Measurements from ENCODE around the gene PTPRQ. TPM values are rescaled to one million over a fixed set of nuclear protein-coding genes. Genes with fewer than 3 reads are reported as not detected.

Gene PTPRQ
- total RNA-seq, 1 donor from 2014 or later = not detected

DNA sequence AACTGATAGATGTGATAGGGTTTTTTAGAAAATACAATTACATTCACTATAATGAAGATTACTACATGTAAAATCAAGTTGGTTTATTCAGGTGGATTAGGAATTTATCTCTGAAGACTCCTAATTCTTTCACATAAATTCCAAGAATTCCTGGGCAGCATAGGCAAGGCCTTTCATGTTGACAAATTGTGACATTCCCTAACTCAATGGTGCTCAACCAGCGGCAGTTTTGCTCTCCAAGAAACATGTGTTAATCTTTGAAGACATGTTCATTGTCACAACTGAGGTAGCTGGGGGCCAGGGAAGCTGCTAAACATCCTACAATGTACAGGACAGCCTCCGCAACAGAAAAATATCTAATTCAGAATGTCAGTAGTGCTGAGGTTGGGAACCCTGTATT, 46.3 kb downstream of the PTPRQ start:
- CTCF ChIA-PET = no interaction called here
- POLR2A ChIA-PET = no interaction called here
- no peak overlapping the region for H3K27ac Mint-ChIP-seq
- no peak for ATAC-seq (ENCODE audit: low read depth)
- H3K36me3 Mint-ChIP-seq (ENCODE audit: low read depth) = no peaks in the 10 kb centered on the region
- H3K27me3 Mint-ChIP-seq = no peaks in the 10 kb centered on the region
- no peaks in the 10 kb centered on the region for H3K9me3 Mint-ChIP-seq
- intact Hi-C loops (cut with micrococcal nuclease) = no loop called here
- no peaks in the 10 kb centered on the region for H3K4me1 Mint-ChIP-seq
- TF ChIP-seq, protein P1, sequence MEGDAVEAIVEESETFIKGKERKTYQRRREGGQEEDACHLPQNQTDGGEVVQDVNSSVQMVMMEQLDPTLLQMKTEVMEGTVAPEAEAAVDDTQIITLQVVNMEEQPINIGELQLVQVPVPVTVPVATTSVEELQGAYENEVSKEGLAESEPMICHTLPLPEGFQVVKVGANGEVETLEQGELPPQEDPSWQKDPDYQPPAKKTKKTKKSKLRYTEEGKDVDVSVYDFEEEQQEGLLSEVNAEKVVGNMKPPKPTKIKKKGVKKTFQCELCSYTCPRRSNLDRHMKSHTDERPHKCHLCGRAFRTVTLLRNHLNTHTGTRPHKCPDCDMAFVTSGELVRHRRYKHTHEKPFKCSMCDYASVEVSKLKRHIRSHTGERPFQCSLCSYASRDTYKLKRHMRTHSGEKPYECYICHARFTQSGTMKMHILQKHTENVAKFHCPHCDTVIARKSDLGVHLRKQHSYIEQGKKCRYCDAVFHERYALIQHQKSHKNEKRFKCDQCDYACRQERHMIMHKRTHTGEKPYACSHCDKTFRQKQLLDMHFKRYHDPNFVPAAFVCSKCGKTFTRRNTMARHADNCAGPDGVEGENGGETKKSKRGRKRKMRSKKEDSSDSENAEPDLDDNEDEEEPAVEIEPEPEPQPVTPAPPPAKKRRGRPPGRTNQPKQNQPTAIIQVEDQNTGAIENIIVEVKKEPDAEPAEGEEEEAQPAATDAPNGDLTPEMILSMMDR (IDR thresholded peaks at IDR 0.05) = no peak
- no peak for DNase-seq
- H3K4me3 Mint-ChIP-seq = no peak overlapping the region

DNA sequence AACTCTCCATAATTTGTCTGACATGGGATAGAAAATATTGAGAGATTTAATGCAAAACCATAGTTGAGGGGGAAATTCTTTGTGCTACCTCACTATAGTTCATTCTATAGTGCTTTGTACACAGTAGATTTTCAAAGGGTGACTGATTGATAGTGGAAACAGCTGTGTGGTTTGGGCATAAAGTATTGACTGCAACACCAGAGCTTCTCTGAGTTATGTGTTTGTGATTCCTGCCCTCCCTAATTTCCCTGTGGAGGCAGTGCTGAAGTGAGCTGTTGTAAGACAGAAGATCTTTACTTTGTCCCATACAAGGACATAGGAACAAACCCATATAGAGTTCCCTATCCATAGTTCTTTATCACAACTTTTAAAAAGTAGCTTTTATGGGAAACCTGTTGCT, 47.1 kb downstream of the PTPRQ start:
- Mint-ChIP-seq H3K9me3 (no peaks in the 10 kb centered on the region), H3K27me3 (no peaks in the 10 kb centered on the region), H3K4me1 (no peaks in the 10 kb centered on the region), H3K27ac (no peak overlapping the region), H3K4me3 (no peak overlapping the region), H3K36me3 (ENCODE audit: low read depth) (no peaks in the 10 kb centered on the region)
- TF ChIP-seq, protein P1 (IDR thresholded peaks at IDR 0.05) = no peak
- no peak for ATAC-seq (ENCODE audit: low read depth)
- intact Hi-C loops (cut with micrococcal nuclease) = no loop called here
- DNase-seq = no peak
- CTCF ChIA-PET = no interaction called here
- POLR2A ChIA-PET = no interaction called here

DNA sequence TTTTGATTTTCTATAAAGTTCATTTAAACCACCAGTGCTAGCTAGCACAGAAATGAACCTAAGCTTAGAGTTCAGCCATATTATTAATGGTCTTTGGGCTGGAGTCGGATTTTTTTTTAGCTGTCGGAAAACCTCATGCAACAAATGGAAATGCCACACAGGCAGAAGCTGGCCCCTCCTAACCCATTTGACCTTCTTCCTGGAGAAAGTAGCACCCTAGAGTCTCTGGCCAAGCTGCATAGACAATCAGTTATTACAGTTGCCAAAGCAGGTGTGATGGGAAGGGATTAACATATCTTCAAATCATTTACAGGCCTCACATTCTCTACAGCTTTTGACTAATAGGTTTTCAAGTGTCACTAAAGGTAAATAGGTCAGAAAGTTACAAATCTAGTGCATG, 49.4 kb downstream of the PTPRQ start:
- Mint-ChIP-seq H3K4me3 (no peak overlapping the region), H3K4me1 (no peaks in the 10 kb centered on the region), H3K36me3 (ENCODE audit: low read depth) (no peaks in the 10 kb centered on the region), H3K27ac (no peak overlapping the region), H3K9me3 (no peaks in the 10 kb centered on the region), H3K27me3 (no peaks in the 10 kb centered on the region)
- ChIA-PET CTCF (no interaction called here), POLR2A (no interaction called here)
- no peak for DNase-seq
- ATAC-seq (ENCODE audit: low read depth) = no peak
- TF ChIP-seq, protein P1 (IDR thresholded peaks at IDR 0.05) = no peak
- intact Hi-C loops (cut with micrococcal nuclease) = no loop called here

DNA sequence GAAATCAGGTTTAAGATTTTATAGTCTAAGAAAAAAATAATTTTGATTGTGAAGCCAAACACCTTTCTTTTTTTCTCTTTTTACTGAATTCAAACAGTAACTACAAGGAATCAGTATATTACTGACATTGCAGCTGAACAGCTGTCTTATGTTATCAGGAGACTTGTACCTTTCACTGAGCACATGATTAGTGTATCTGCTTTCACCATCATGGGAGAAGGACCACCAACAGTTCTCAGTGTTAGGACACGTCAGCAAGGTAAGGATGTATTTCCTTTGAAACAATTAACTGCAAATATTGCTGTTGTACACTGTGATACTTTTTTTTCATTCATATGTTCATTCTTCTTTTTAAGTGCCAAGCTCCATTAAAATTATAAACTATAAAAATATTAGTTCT, 50.8 kb downstream of the PTPRQ start:
- no peaks in the 10 kb centered on the region for H3K36me3 Mint-ChIP-seq (ENCODE audit: low read depth)
- POLR2A ChIA-PET = no interaction called here
- intact Hi-C loops (cut with micrococcal nuclease) = no loop called here
- CTCF ChIA-PET = no interaction called here
- H3K4me3 Mint-ChIP-seq = no peak overlapping the region
- H3K27ac Mint-ChIP-seq = no peak overlapping the region
- TF ChIP-seq, protein P1 (IDR thresholded peaks at IDR 0.05) = no peak
- no peak for DNase-seq
- no peaks in the 10 kb centered on the region for H3K9me3 Mint-ChIP-seq
- H3K27me3 Mint-ChIP-seq = no peaks in the 10 kb centered on the region
- H3K4me1 Mint-ChIP-seq = no peaks in the 10 kb centered on the region
- ATAC-seq (ENCODE audit: low read depth) = no peak

DNA sequence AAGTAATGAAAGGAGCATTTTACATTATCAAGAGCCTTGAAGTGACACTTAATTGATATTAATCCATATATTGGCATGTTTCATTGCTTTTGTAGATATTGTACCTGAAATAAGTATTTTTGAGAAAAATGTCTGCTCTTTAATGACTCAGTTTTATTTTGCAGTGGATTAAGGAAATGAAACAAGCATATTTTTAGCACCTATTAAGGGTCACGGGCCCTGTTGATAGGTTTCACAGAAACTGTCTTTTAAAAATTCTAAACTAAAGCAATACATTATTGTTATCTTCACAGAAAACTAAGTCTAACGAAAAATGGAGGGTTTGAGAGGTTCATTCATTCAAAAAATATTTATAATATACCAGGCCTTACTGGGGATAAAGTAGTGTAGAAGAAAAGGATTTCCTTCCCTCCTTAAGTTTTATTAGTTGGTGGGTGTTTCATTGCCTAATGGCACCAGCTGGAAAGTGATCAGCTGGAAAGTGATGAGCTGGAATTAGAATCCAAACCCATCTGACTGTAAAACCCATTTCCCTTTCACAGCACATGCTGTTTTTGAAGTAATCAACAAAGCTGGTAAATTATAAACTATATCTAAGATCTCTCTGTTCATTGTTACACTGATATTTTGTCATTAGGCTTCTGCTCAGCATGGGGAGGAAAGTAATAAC, 54.2 kb downstream of the PTPRQ start:
- Mint-ChIP-seq H3K4me3 (no peak overlapping the region), H3K27ac (no peak overlapping the region), H3K4me1 (no peaks in the 10 kb centered on the region), H3K27me3 (no peaks in the 10 kb centered on the region), H3K36me3 (ENCODE audit: low read depth) (no peaks in the 10 kb centered on the region), H3K9me3 (no peaks in the 10 kb centered on the region)
- ChIA-PET CTCF (no interaction called here), POLR2A (no interaction called here)
- DNase-seq (no peak), ATAC-seq (ENCODE audit: low read depth) (no peak)
- intact Hi-C loops (cut with micrococcal nuclease) = no loop called here
- TF ChIP-seq, protein P1 (IDR thresholded peaks at IDR 0.05) = no peak

Measured in activated B cell treated with CpG ODN at 0.5 μM for 24 hours (primary cell).